Smooth muscle cell (in vitro differentiated cells): Measurements from ENCODE around the gene CCP110. TPM values are rescaled to one million over a fixed set of nuclear protein-coding genes. Genes with fewer than 3 reads are reported as not detected.
A peak's percentile ranks its signal among the peaks of the same experiment; 100 is the strongest.

ENCODE experiments used
- DNase-seq: peaks from one replicate; lab custom pipeline; 2025; ENCODE audit not compliant: unreplicated experiment; lab: John Stamatoyannopoulos, UW
- H2AFZ ChIP-seq: fragments of 200-600 bp; sonication (generic); 2 replicates; pipeline ENCODE4 v1.6.0; 2016; ENCODE audit warnings: antibody characterized with exemption, low read depth, mild to moderate bottlenecking
- H3F3A ChIP-seq: fragments of 200-600 bp; sonication (generic); 2 replicates; pipeline ENCODE4 v1.6.0; 2017; ENCODE audit warnings: antibody characterized with exemption, low read depth
- H3K27ac ChIP-seq: fragments of 200-600 bp; sonication (generic); 2 replicates; pipeline ENCODE4 v1.5.1; 2016; ENCODE audit warnings: low read depth, mild to moderate bottlenecking
- H3K27me3 ChIP-seq: fragments of 200-600 bp; sonication (generic); 2 replicates; pipeline ENCODE4 v1.6.1; 2016; ENCODE audit warnings: low read depth, mild to moderate bottlenecking
- H3K36me3 ChIP-seq: fragments of 200-600 bp; sonication (generic); 2 replicates; pipeline ENCODE4 v1.5.1; 2016; ENCODE audit warnings: low read depth
- H3K4me1 ChIP-seq: fragments of 200-600 bp; sonication (generic); 2 replicates; pipeline ENCODE4 v1.5.1; 2016; ENCODE audit warnings: low read depth
- H3K4me2 ChIP-seq: fragments of 200-600 bp; sonication (generic); 2 replicates; pipeline ENCODE4 v1.6.0; 2016; ENCODE audit warnings: mild to moderate bottlenecking
- H3K4me3 ChIP-seq: fragments of 200-600 bp; sonication (generic); 2 replicates; pipeline ENCODE4 v1.5.1; 2016; ENCODE audit warnings: mild to moderate bottlenecking
- H3K79me2 ChIP-seq: fragments of 200-600 bp; sonication (generic); 2 replicates; pipeline ENCODE4 v1.6.0; 2016; ENCODE audit warnings: low read depth, mild to moderate bottlenecking
- H3K9ac ChIP-seq: fragments of 200-600 bp; sonication (generic); 2 replicates; pipeline ENCODE4 v1.6.0; 2016; ENCODE audit warnings: low read depth
- H3K9me3 ChIP-seq: fragments of 200-600 bp; sonication (generic); replicated peaks from 2 replicates; pipeline ENCODE4 v1.5.1; 2016; ENCODE audit warnings: low read depth
- H4K20me1 ChIP-seq: fragments of 200-600 bp; sonication (generic); 2 replicates; pipeline ENCODE4 v1.6.0; 2016; ENCODE audit warnings: low read depth
- CTCF ChIP-seq: fragments of 200-600 bp; sonication (generic); IDR thresholded peaks from 2 replicates; pipeline ENCODE4 v1.5.1; 2017; ENCODE audit warnings: borderline replicate concordance, mild to moderate bottlenecking, antibody characterized with exemption; ENCODE audit not compliant: insufficient read depth, poor library complexity, severe bottlenecking
- WGBS: methylation state at CpG from one replicate; pipeline ENCODE4 v1.1.7; 2016; ENCODE audit warnings: low lambda C conversion rate; 5-methylcytosine and 5-hydroxymethylcytosine counted together
- polyA plus RNA-seq: library from polyadenylated mRNA; unstranded; fragments of >200 nt; fragmentation: Nextera tagmentation; extraction: Ambion mirVana; gene quantifications from 2 replicates; pipeline ENCODE4 v1.2.1, GENCODE V29; 2016
- total RNA-seq: library from RNA; depleted of rRNA; stranded (reverse); fragments of >200 nt; gene quantifications from 2 replicates; pipeline ENCODE4 v1.2.3, GENCODE V29; 2014

CCP110 gene
- total and polyA plus RNA-seq, 2 experiments from 2014 or later: 6.2 to 9.3 TPM

- TF ChIP-seq CTCF: no peak
- peaks cover 19% of the 10 kb centered on the region for H4K20me1 ChIP-seq
- H3F3A ChIP-seq: peaks cover 6% of the 10 kb centered on the region
- no peak overlapping the region for H2AFZ ChIP-seq
- peaks cover 11% of the 10 kb centered on the region for H3K4me1 ChIP-seq
- WGBS: 75% methylated on average over 2 of the region's 2 CpGs
- H3K4me2 ChIP-seq: no peak overlapping the region
- no peak overlapping the region for H3K4me3 ChIP-seq
- H3K9me3 ChIP-seq: no peaks in the 10 kb centered on the region
- no peaks in the 10 kb centered on the region for H3K27me3 ChIP-seq
- H3K27ac ChIP-seq: no peak overlapping the region
- no peak for DNase-seq
- H3K79me2 ChIP-seq: peaks cover 11% of the 10 kb centered on the region
- H3K36me3 ChIP-seq: peaks cover 10% of the 10 kb centered on the region
- H3K9ac ChIP-seq: no peak overlapping the region
These were observed 5.4 kb upstream of the CCP110 start for GRCh38 chr16:19518388-19518787.

DNA sequence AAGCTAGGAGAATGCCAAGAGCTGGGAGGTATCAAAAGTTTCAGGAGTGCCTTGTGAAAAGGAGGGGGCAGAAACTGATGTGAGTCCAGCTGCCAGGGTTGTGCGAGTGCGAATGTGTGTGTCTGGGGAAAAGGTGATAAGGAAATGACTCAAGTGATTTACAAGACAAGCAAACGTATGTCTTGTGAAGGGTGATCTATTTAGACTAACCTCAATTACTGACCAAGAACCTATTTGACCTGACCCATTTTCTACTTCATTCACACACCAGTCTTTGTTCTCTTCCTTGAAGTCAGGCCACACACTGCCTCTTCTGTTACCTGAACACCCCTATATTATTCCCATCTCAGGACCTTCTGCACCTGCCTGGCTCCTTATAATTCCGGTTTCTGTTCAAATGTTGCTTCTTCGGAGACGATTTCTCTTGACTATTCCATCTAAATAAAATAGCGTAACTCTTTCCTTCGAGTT, 2.8 kb upstream of the CCP110 start:
- Histone ChIP-seq H3K27me3 (no peaks in the 10 kb centered on the region), H4K20me1 (peaks cover 14% of the 10 kb centered on the region), H3K79me2 (peaks cover 16% of the 10 kb centered on the region), H2AFZ (peak overlapping the region; percentile 54), H3K27ac (peak overlapping the region; percentile 77), H3K4me3 (peak overlapping the region; percentile 86), H3K9me3 (no peaks in the 10 kb centered on the region), H3K36me3 (peaks cover 5% of the 10 kb centered on the region), H3K4me2 (peak overlapping the region; percentile 85), H3K4me1 (peaks cover 11% of the 10 kb centered on the region), H3K9ac (peak overlapping the region; percentile 74), H3F3A (peaks cover 12% of the 10 kb centered on the region)
- no peak for TF ChIP-seq CTCF
- 18% methylated on average over 8 of the region's 8 CpGs for WGBS
- DNase-seq: no peak

GRCh38 chr16:19521471-19522396, 2.0 kb upstream of the CCP110 start, which contains the start of gene GDE1:
Gene GDE1 (minus strand): TSS chr16:19522098. CDS start chr16:19521964, 134 bp downstream.
- Histone ChIP-seq H3K36me3 (peaks cover 2% of the 10 kb centered on the region), H3K4me3 (peak within 1 kb of the TSS; percentile 86), H3K27me3 (no peaks in the 10 kb centered on the region), H3K4me2 (peak within 1 kb of the TSS; percentile 85), H3K27ac (peak within 1 kb of the TSS; percentile 77), H3K9me3 (no peaks in the 10 kb centered on the region), H3F3A (peaks cover 12% of the 10 kb centered on the region), H2AFZ (peak within 1 kb of the TSS; percentile 54), H3K4me1 (peaks cover 11% of the 10 kb centered on the region), H3K79me2 (peaks cover 20% of the 10 kb centered on the region), H4K20me1 (peaks cover 14% of the 10 kb centered on the region), H3K9ac (peak within 1 kb of the TSS; percentile 74)
- WGBS: under 1% methylated on average over 60 of the region's 62 CpGs
- peak; percentile 3 for TF ChIP-seq CTCF
- DNase-seq: peak; percentile 80

GRCh38 chr16:19522397-19522732, 1.4 kb upstream of the CCP110 start:
- H3K4me3 ChIP-seq: peak overlapping the region; percentile 86
- H2AFZ ChIP-seq: peak overlapping the region; percentile 54
- peaks cover 11% of the 10 kb centered on the region for H3K4me1 ChIP-seq
- no peak for DNase-seq
- H3K9me3 ChIP-seq: no peaks in the 10 kb centered on the region
- peaks cover 24% of the 10 kb centered on the region for H3K79me2 ChIP-seq
- H4K20me1 ChIP-seq: peaks cover 14% of the 10 kb centered on the region
- H3K27me3 ChIP-seq: no peaks in the 10 kb centered on the region
- H3K36me3 ChIP-seq: no peaks in the 10 kb centered on the region
- no peak overlapping the region for H3K9ac ChIP-seq
- 42% methylated on average over 5 of the region's 5 CpGs for WGBS
- no peak for TF ChIP-seq CTCF
- H3K27ac ChIP-seq: peak overlapping the region; percentile 77
- peak overlapping the region; percentile 85 for H3K4me2 ChIP-seq
- peaks cover 12% of the 10 kb centered on the region for H3F3A ChIP-seq
